Neuron (in vitro differentiated cells): ENCODE measurements around the gene CEP170.

Experiments used
- H2AFZ ChIP-seq: one replicate; pipeline ENCODE4 v1.6.1; 2013; ENCODE audit warnings: low read depth, mild to moderate bottlenecking, inconsistent platforms, low read length, moderate library complexity
- H3K27me3 ChIP-seq: one replicate; pipeline ENCODE4 v1.6.1; 2013; ENCODE audit warnings: low read length; ENCODE audit not compliant: insufficient read depth
- H3K36me3 ChIP-seq: one replicate; pipeline ENCODE4 v1.6.1; 2013; ENCODE audit warnings: low read length; ENCODE audit not compliant: insufficient read depth
- H3K4me1 ChIP-seq: one replicate; pipeline ENCODE4 v1.6.1; 2013; ENCODE audit warnings: low read length; ENCODE audit not compliant: insufficient read depth
- H3K4me3 ChIP-seq: 2 replicates; pipeline ENCODE4 v1.5.1; 2013; ENCODE audit warnings: mild to moderate bottlenecking, low read length, moderate library complexity
- H3K9me3 ChIP-seq: one replicate; pipeline ENCODE4 v1.6.1; 2013; ENCODE audit warnings: low read length

The CEP170 gene

DNA sequence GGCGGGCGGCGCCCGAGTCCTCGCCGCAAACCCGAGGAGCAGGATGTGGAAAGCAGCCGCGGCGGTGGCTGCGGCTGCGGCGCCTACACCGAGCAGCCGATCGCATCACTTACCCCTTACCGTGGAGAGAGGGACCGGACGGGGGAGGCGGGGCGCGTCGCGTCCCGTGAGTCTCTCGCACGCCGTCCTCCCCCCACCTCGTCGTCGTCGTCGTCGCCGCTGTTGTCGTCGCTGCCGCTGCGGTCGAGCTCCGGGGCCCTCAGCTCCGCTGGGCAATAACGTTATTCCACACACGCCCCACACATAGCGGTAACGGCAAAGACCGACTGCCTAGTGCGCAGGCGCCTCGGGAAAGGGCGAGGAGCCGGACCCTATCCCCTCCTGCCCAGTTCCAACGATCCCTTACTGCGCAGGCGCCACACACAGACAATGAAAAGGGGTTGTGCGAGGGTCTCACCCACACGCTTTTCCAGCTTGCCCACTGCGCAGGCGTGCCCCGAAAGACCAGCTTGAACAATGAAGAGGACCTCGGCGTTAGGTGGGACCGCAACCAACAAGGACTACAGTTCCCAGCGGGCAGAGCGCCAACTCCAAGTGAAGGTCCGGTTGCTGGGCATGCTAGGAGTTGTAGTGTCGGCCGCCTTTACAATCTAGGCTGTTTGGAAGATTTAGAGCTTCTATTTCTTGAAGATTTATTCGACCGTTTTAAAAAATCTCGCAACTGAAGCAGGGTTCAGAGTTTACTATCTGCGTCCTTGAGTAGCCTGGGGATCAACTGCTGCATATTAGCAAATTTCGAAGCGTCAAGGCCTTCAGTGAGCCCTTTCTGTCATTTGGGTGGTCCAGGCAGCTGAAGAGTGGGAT lies at the start of gene CEP170:
Gene CEP170, minus strand, starts transcription at position 355 of the 864 bp plus-strand sequence. CDS start 30,001 bp downstream, outside the sequence.
- H3K9me3 ChIP-seq, result no peaks in the 10 kb centered on the region

DNA sequence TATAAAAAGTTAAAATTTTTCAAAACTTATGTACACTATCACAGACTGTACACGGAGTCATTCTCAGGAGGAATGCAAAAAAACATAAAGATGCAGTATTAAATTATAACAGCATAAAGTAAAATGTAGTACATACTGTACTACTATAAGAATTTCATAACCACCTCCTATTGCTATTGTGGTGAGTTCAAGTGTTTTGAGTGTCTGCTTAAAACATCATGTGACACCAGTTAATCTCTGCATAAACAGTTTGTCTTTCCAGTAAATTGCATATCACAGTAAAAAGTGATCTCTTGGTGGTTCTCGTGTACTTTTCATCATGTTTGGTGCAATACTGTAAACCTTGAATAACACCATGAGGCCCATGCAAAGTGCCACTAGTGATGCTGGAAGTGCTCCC lies 46.0 kb upstream of the CEP170 start:
- no peak overlapping the region for H2AFZ ChIP-seq
- H3K36me3 ChIP-seq, result no peaks in the 10 kb centered on the region

More for the DNA sequence above, at the start of gene CEP170:
- H2AFZ ChIP-seq, result peak within 1 kb of the TSS; percentile 83
- H3K4me1 ChIP-seq, result peaks cover 15% of the 10 kb centered on the region
- peak within 1 kb of the TSS; percentile 84 for H3K4me3 ChIP-seq
- no peaks in the 10 kb centered on the region for H3K36me3 ChIP-seq
- no peaks in the 10 kb centered on the region for H3K27me3 ChIP-seq

DNA sequence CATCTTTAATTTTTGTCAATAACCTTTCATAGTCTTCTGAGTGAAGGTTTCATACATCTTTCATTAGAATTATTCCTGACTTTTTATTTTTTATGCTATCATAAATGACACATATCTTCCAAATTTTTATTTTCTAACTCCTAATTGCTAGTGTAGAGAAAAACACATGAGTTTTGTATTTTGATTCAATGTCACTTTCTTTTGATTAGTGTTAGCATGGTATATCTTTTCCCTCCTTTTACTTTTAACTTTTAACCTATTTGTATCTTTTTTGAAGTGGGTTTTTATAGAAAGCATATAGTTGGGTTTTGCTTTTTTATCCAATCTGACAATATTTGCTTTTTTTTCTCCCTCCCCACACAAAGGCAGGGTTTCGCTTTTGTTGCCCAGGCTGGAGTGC lies 44.0 kb upstream of the CEP170 start:
- no peaks in the 10 kb centered on the region for H3K27me3 ChIP-seq
- H3K36me3 ChIP-seq, result no peaks in the 10 kb centered on the region
- H3K4me3 ChIP-seq, result no peak overlapping the region
- H3K4me1 ChIP-seq, result no peaks in the 10 kb centered on the region
- H2AFZ ChIP-seq, result no peak overlapping the region
- peaks cover 9% of the 10 kb centered on the region for H3K9me3 ChIP-seq

More for the DNA sequence above, 46.0 kb upstream of the CEP170 start:
- no peaks in the 10 kb centered on the region for H3K27me3 ChIP-seq
- peaks cover 9% of the 10 kb centered on the region for H3K9me3 ChIP-seq
- no peaks in the 10 kb centered on the region for H3K4me1 ChIP-seq
- no peak overlapping the region for H3K4me3 ChIP-seq

DNA sequence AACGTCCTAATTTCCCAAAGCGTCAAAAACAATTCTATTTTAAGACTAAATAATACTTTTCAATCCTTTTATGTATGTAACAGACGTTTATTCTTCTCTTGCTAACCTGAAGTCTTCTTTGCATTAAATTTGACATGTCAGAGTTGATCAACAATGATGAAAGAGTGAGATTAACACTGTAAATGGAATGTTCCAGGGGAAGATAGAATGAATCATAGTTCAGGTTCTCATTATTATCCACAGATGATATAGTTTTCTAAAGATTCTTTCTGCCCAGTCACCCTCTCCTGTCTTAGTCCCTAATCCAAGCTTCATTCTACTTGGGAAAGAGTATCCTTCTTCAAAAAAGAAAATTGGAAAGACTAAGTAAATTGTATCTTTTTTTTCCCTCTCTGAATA lies 39.6 kb upstream of the CEP170 start:
- Histone ChIP-seq H3K36me3 (peaks cover 3% of the 10 kb centered on the region), H3K27me3 (no peaks in the 10 kb centered on the region), H3K4me3 (no peak overlapping the region), H2AFZ (no peak overlapping the region), H3K4me1 (no peaks in the 10 kb centered on the region), H3K9me3 (peaks cover 11% of the 10 kb centered on the region)

DNA sequence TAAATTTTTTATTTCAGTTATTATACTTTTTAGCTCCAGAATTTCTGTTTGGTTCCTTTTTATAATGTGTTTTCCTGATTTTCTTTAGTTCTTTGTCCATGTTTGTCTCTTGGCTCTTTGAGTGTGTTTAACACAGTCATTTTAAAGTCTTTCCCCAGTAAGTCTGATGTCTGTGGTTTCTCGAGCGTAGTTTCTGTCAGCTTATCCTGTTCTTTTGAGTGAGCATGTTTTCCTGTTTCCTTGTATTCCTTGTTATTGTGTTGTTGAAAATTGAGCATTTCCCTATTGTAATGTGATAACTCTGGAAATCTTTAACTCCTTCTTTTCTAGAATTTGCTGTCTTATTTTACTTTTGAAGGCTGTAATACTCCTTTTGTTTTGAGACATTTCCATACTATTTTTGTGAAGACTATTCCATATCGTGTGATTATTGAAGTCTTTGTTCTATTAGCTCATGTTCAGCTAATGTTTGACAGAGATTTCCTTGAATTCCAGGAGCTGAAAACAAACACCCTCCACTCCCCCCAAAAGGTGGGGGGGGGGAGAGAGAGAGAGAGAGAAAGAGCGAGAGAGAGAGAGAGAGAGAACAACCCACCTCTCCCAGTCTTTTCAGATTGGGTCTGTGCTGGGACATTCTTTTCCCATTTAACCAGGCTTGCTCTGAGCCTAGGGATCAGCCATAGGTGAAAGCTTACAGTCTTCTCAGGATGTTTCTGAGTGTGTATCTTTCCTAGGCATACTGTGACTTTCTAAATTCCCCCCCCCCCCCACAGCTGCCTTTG lies 39.1 kb upstream of the CEP170 start:
- Histone ChIP-seq H3K36me3 (peaks cover 3% of the 10 kb centered on the region), H3K4me1 (no peaks in the 10 kb centered on the region), H3K4me3 (no peak overlapping the region), H3K9me3 (peaks cover 11% of the 10 kb centered on the region), H3K27me3 (no peaks in the 10 kb centered on the region), H2AFZ (no peak overlapping the region)

DNA sequence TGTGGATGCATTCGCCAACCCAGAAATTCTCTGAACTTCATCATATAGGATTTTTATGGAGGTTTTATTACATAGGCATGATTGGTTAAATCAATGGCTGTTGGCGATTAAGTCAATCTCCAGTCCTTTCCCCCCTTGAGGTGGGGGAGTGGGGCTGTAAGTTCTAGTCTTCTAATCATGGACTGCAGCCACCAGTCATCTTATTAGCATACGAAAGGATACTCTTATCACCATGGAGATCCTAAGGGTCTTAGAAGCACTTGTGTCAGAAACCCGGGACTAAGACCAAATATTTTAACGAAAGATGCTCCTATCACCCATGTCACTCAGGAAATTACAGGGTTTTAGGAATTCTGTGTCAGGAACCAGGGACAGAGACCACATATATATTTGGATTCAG lies 37.0 kb upstream of the CEP170 start:
- H3K4me3 ChIP-seq, result no peak overlapping the region
- H3K9me3 ChIP-seq, result peaks cover 6% of the 10 kb centered on the region
- no peaks in the 10 kb centered on the region for H3K27me3 ChIP-seq
- no peak overlapping the region for H2AFZ ChIP-seq
- H3K36me3 ChIP-seq, result peaks cover 9% of the 10 kb centered on the region
- H3K4me1 ChIP-seq, result no peaks in the 10 kb centered on the region

DNA sequence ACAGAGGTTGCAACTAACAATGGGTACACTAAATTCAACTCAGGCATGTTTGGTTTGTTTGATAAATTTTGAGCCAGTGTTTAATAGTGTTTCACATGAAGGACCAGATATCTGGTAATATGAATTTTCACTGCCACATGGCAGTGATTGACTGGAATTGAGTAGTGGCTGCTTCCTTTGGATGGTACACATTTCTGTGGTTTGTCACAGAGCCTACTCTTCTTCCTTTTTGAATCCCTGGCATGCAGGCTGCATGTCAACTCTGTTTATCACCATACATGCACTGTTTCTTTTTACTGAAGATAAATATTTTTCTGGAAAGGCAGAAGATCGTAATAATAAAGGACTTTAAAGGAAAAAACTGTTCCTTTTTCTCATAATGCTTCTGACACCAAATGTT lies 36.2 kb upstream of the CEP170 start:
- Histone ChIP-seq H2AFZ (no peak overlapping the region), H3K4me3 (no peak overlapping the region), H3K36me3 (peaks cover 16% of the 10 kb centered on the region), H3K4me1 (no peaks in the 10 kb centered on the region), H3K9me3 (peaks cover 6% of the 10 kb centered on the region), H3K27me3 (no peaks in the 10 kb centered on the region)

DNA sequence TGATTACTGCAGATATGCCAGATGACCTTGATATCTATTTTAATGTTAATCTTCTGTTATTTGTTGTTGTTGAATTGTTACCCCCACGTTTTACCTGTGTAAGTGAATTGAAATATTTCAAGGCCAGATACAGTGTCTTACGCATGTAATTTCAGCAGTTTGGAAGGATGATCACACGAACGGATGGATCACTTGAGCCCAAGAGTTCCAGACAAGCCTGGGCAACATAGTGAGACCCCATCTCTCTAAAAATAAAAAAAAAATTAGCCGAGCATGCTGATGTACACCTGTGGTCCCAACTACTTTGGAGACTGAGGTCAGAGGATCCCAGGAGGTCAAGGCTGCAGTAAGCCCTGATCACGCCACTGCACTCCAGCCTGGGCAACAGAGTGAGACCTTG lies 33.0 kb upstream of the CEP170 start:
- H2AFZ ChIP-seq, result no peak overlapping the region
- no peaks in the 10 kb centered on the region for H3K4me1 ChIP-seq
- H3K9me3 ChIP-seq, result peaks cover 2% of the 10 kb centered on the region
- H3K4me3 ChIP-seq, result no peak overlapping the region
- H3K27me3 ChIP-seq, result no peaks in the 10 kb centered on the region
- H3K36me3 ChIP-seq, result peaks cover 16% of the 10 kb centered on the region

DNA sequence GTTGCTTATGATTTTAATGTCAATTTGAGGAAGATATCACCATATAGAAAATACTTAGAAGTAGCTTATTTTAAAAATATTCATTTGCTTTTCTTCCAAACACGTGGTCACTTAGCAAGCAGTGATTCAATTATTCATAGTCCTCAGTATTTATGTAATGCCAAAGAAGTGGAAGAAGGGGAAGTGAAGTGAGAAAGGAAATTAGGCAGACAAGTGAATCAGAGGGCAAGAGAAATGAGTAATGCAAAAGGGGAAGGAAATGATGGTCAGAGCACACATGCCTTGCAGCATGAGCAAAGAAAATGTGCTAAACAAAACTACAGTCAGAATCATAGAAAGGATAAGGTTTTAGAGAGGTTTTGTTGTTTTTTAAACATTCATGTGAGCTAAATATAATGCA lies 32.6 kb upstream of the CEP170 start:
- Histone ChIP-seq H3K27me3 (no peaks in the 10 kb centered on the region), H3K36me3 (peaks cover 16% of the 10 kb centered on the region), H2AFZ (no peak overlapping the region), H3K4me1 (no peaks in the 10 kb centered on the region), H3K4me3 (no peak overlapping the region), H3K9me3 (no peaks in the 10 kb centered on the region)

DNA sequence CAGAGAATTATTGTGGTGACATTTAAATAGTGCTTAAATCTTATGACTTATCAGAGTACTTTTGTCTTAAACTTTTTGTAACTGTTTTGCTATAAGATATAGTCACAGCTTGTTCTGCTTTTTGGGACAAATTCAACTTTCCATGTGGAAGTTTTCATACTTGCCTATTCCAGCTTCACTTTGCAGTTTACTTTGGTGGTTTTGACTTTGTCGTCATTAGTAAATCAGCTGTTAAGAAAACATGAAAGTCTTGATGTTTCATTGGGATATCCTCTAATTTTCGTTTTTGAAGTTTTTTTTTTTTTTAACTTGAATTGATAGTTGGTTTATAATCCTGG lies 32.0 kb upstream of the CEP170 start:
- Histone ChIP-seq H3K27me3 (no peaks in the 10 kb centered on the region), H3K9me3 (no peaks in the 10 kb centered on the region), H3K4me1 (no peaks in the 10 kb centered on the region), H2AFZ (no peak overlapping the region), H3K4me3 (no peak overlapping the region), H3K36me3 (peaks cover 16% of the 10 kb centered on the region)

DNA sequence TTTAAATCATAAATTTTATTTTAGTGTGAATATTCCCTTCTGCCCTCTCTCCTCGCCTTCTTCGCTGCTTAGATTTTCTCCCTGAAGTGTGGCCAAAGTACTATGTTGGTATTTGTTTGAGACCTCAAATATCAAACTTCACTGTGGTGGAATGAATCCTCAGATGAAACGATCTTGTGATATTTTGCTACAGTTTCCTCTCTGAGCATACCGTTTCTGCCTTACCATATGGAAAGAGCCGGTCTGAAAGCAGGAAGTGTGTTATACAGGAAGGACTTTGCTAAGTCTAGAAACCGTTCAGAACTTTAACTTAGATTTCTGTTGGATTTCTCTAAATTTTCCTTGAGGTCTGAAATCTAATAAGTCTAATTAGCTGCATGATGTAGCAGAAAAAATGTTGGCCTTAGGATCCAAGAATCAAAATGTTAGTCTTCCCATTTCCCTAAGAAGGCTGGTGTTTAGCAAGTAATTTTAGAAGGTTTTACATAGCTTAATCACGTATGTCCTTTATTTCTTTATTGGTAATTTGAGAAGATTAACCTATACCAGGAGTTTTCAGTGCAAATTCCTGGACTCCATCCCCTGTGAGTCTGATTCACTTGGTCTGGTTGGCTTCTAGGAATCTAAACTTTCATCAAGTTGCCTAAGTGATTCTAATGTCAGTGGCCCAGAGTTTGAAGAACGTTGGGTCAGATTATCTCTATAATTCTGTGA lies 31.5 kb upstream of the CEP170 start:
- no peaks in the 10 kb centered on the region for H3K27me3 ChIP-seq
- H3K9me3 ChIP-seq, result no peaks in the 10 kb centered on the region

DNA sequence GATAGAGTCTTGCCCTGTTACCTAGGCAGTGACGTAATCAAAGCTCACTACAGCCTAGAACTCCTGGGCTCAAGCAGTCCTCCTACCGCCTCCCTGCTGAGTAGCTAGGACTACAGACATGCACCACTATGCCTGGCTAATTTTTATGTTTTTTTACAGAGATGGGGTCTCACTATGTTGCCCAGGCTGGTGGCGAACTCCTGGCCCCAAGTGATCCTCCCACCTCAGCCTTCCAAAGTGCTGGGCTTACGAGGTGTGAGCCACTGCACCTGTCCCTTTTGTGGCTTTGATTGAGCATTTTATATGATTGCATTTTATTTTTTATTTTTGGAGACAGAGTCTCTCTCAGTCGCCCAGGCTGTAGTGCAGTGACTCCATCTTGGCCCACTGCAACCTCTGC lies 26.6 kb upstream of the CEP170 start:
- Histone ChIP-seq H3K4me1 (no peaks in the 10 kb centered on the region), H3K27me3 (no peaks in the 10 kb centered on the region), H3K9me3 (no peaks in the 10 kb centered on the region), H3K36me3 (peaks cover 12% of the 10 kb centered on the region), H2AFZ (no peak overlapping the region), H3K4me3 (no peak overlapping the region)

More for the DNA sequence above, 31.5 kb upstream of the CEP170 start:
- Histone ChIP-seq H2AFZ (no peak overlapping the region), H3K4me1 (no peaks in the 10 kb centered on the region), H3K4me3 (no peak overlapping the region), H3K36me3 (peaks cover 16% of the 10 kb centered on the region)

DNA sequence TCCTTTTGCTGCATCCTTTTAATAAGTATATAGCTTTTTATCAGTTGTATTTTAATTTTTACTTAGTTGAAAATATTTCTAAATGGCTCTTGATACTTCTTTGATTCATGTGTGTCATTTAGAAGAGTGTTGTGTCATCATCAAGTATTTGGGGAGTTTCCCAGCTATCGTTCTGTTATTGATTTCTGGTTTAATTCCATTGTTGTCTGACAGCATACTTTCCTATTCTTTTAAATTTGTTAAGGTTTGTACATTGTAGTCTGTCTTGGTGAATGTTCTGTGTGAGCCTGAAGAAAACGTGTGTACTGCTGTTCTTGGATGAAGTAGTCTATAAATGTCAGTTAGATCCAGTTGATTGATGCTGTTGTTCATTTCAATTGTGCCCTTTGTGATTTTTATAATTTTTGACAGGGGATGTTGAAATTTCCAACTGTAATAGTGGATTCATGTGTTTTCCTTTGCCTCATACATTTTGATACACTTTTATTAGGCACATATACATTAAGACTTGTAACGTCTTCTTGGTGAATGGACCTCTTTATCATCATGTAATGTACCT lies 25.6 kb upstream of the CEP170 start:
- H2AFZ ChIP-seq, result no peak overlapping the region
- no peak overlapping the region for H3K4me3 ChIP-seq
- no peaks in the 10 kb centered on the region for H3K27me3 ChIP-seq
- H3K4me1 ChIP-seq, result no peaks in the 10 kb centered on the region
- peaks cover 16% of the 10 kb centered on the region for H3K36me3 ChIP-seq
- no peaks in the 10 kb centered on the region for H3K9me3 ChIP-seq
